Measurements from ENCODE around the gene ACTN3.

The ACTN3 gene

GRCh38 chr11:66593303-66593635 lies 46.6 kb downstream of the ACTN3 start:
- in situ Hi-C loops (cut with MboI; ENCODE audit: low sequenced_read_pairs, unreplicated experiment), result no loop called here
- no peak for TF ChIP-seq CTCF (IDR thresholded peaks at IDR 0.05; ENCODE audit: borderline replicate concordance, control extremely low read depth, extremely low read depth, insufficient read depth, missing control alignments)
- DNase-seq (ENCODE audit: low spot score), result peak; percentile 38

- DNase-seq (ENCODE audit: low spot score), result no peak
- TF ChIP-seq CTCF (IDR thresholded peaks at IDR 0.05; ENCODE audit: borderline replicate concordance, control extremely low read depth, extremely low read depth, insufficient read depth, missing control alignments), result no peak
- in situ Hi-C loops (cut with MboI; ENCODE audit: low sequenced_read_pairs, unreplicated experiment), result no loop called here
Measured at GRCh38 chr11:66593650-66594049, 46.9 kb downstream of the ACTN3 start.

- in situ Hi-C loops (cut with MboI; ENCODE audit: low sequenced_read_pairs, unreplicated experiment), result no loop called here
- DNase-seq (ENCODE audit: low spot score), result no peak
- TF ChIP-seq CTCF (IDR thresholded peaks at IDR 0.05; ENCODE audit: borderline replicate concordance, control extremely low read depth, extremely low read depth, insufficient read depth, missing control alignments), result no peak
Measured at GRCh38 chr11:66595245-66595904, 48.7 kb downstream of the ACTN3 start.

GRCh38 chr11:66598993-66599392 lies 52.3 kb downstream of the ACTN3 start:
- in situ Hi-C loops (cut with MboI; ENCODE audit: low sequenced_read_pairs, unreplicated experiment), result no loop called here
- no peak for TF ChIP-seq CTCF (IDR thresholded peaks at IDR 0.05; ENCODE audit: borderline replicate concordance, control extremely low read depth, extremely low read depth, insufficient read depth, missing control alignments)
- no peak for DNase-seq (ENCODE audit: low spot score)

GRCh38 chr11:66600219-66600618 lies 53.5 kb downstream of the ACTN3 start:
- TF ChIP-seq CTCF (IDR thresholded peaks at IDR 0.05; ENCODE audit: borderline replicate concordance, control extremely low read depth, extremely low read depth, insufficient read depth, missing control alignments), result no peak
- in situ Hi-C loops (cut with MboI; ENCODE audit: low sequenced_read_pairs, unreplicated experiment), result no loop called here
- DNase-seq (ENCODE audit: low spot score), result no peak

- in situ Hi-C loops (cut with MboI; ENCODE audit: low sequenced_read_pairs, unreplicated experiment), result no loop called here
- no peak for TF ChIP-seq CTCF (IDR thresholded peaks at IDR 0.05; ENCODE audit: borderline replicate concordance, control extremely low read depth, extremely low read depth, insufficient read depth, missing control alignments)
- no peak for DNase-seq (ENCODE audit: low spot score)
Measured at GRCh38 chr11:66600631-66601233, 54.0 kb downstream of the ACTN3 start.
